Fibroblast of lung (primary cell): Measurements from ENCODE around the gene TP53I11. TPM values are rescaled to one million over a fixed set of nuclear protein-coding genes. Genes with fewer than 3 reads are reported as not detected.

Experiments
- DNase-seq, 2 donors: peaks; one replicate each; pipeline versions ENCODE4 v3.0.0 to v3.0.0-alpha.2; 2010; ENCODE audit warnings: low read depth in 2 of 2
- H2AFZ ChIP-seq: 2 replicates; pipeline ENCODE4 v1.5.1; 2012; ENCODE audit warnings: low read length, control low read depth, inconsistent platforms
- H3K27ac ChIP-seq: 2 replicates; pipeline ENCODE4 v1.5.1; 2011; ENCODE audit warnings: low read length, control low read depth; ENCODE audit not compliant: insufficient read depth
- H3K27me3 ChIP-seq: 2 replicates; pipeline ENCODE4 v1.5.1; 2011; ENCODE audit warnings: mild to moderate bottlenecking, low read length; ENCODE audit not compliant: control insufficient read depth, insufficient read depth
- H3K36me3 ChIP-seq: 2 replicates; pipeline ENCODE4 v1.5.1; 2011; ENCODE audit warnings: low read length; ENCODE audit not compliant: control insufficient read depth, insufficient read depth
- H3K4me1 ChIP-seq: 2 replicates; pipeline ENCODE4 v1.5.1; 2011; ENCODE audit warnings: low read length; ENCODE audit not compliant: control insufficient read depth, insufficient read depth; ENCODE audit errors: extremely low read depth
- H3K4me2 ChIP-seq: 2 replicates; pipeline ENCODE4 v1.5.1; 2011; ENCODE audit warnings: low read length, control low read depth; ENCODE audit not compliant: insufficient read depth; ENCODE audit errors: extremely low read depth
- H3K4me3 ChIP-seq, 4 experiments: fragments of 200-600 bp in 1 of 4; sonication (generic) in 1 of 4; replicated peaks in 1 of 4; 2 replicates each; pipeline ENCODE4 v1.5.1; 2011 to 2016; ENCODE audit warnings: low read length in 4 of 4, low read depth in 3 of 4, mild to moderate bottlenecking in 3 of 4, control low read depth in 2 of 4, inconsistent platforms in 1 of 4, mixed read lengths in 1 of 4; ENCODE audit not compliant: insufficient read depth in 1 of 4; ENCODE audit errors: control extremely low read depth in 1 of 4
- H3K79me2 ChIP-seq: 2 replicates; pipeline ENCODE4 v1.5.1; 2012; ENCODE audit warnings: mild to moderate bottlenecking, low read length, inconsistent platforms; ENCODE audit not compliant: control insufficient read depth, insufficient read depth
- H3K9ac ChIP-seq: 2 replicates; pipeline ENCODE4 v1.5.1; 2011; ENCODE audit warnings: mild to moderate bottlenecking, low read length, control low read depth; ENCODE audit not compliant: insufficient read depth
- H3K9me3 ChIP-seq: 2 replicates; pipeline ENCODE4 v1.5.1; 2012; ENCODE audit warnings: low read depth, low read length; ENCODE audit not compliant: control insufficient read depth, insufficient read depth
- H4K20me1 ChIP-seq: 2 replicates; pipeline ENCODE4 v1.5.1; 2011; ENCODE audit warnings: low read length; ENCODE audit not compliant: control insufficient read depth, insufficient read depth; ENCODE audit errors: extremely low read depth
- EZH2 ChIP-seq: IDR thresholded peaks from 2 replicates; pipeline ENCODE4 v1.5.1; 2012; ENCODE audit warnings: low read length, control low read depth, mild to moderate bottlenecking; ENCODE audit errors: missing control alignments
- polyA plus RNA-seq, 2 donors: library from polyadenylated mRNA; depleted of rRNA in 1 of 2; stranded (reverse) in 1 of 2; unstranded in 1 of 2; fragments of >200 nt; gene quantifications; 2 replicates each; pipeline ENCODE4 v1.2.1, GENCODE V29; 2011 to 2012; ENCODE audit warnings: missing spikeins in 1 of 2
- total RNA-seq: library from RNA; depleted of rRNA; stranded (reverse); fragments of >200 nt; gene quantifications from 2 replicates; pipeline ENCODE4 v1.2.1, GENCODE V29; 2014
- TF ChIP-seq, protein P1 (sequence below), 2 donors: IDR thresholded peaks in 1 of 2; conservative IDR thresholded peaks in 1 of 2; 1 replicate in 1 of 2; 2 replicates in 1 of 2; pipeline ENCODE4 v1.5.1; 2011 to 2012; ENCODE audit warnings: low read length in 2 of 2, control low read depth in 1 of 2, inconsistent platforms in 1 of 2, low read depth in 1 of 2, mild to moderate bottlenecking in 1 of 2

The TP53I11 gene
- total and polyA plus RNA-seq, 2 donors (not counting 1 experiment from before 2014, with no cell fraction given) = 53.2 to 54.0 TPM

DNA sequence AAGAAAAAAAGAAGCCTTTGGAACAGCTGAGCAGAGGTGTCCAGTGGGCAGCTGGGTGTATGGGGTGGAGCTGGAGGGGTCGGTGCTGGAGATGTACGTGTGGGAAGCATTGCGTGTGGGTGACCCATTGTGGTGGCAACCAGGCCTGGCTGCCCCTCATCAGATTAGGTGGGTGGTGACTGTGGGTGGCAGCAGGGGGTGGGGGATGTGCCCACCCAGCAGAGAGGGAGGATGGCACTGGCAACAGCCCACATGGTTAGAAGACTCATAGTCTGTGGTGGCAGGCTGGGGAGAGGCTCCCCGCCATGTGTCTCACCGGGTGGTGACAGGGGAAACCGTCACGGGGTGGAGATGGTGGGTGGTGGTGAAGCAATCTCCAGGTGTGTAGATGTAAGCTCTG is 27.6 kb downstream of the TP53I11 start:
- H2AFZ ChIP-seq = no peak overlapping the region
- TF ChIP-seq, protein P1, sequence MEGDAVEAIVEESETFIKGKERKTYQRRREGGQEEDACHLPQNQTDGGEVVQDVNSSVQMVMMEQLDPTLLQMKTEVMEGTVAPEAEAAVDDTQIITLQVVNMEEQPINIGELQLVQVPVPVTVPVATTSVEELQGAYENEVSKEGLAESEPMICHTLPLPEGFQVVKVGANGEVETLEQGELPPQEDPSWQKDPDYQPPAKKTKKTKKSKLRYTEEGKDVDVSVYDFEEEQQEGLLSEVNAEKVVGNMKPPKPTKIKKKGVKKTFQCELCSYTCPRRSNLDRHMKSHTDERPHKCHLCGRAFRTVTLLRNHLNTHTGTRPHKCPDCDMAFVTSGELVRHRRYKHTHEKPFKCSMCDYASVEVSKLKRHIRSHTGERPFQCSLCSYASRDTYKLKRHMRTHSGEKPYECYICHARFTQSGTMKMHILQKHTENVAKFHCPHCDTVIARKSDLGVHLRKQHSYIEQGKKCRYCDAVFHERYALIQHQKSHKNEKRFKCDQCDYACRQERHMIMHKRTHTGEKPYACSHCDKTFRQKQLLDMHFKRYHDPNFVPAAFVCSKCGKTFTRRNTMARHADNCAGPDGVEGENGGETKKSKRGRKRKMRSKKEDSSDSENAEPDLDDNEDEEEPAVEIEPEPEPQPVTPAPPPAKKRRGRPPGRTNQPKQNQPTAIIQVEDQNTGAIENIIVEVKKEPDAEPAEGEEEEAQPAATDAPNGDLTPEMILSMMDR (conservative IDR thresholded peaks at IDR 0.05 in 1 of 2, IDR thresholded peaks at IDR 0.05 in 1 of 2; ENCODE audit: low read depth in 1 of 2, low read length in 2 of 2) = no peak
- no peak for TF ChIP-seq EZH2
- no peak overlapping the region for H3K27ac ChIP-seq
- H3K36me3 ChIP-seq = no peaks in the 10 kb centered on the region
- DNase-seq = no peak
- H3K4me2 ChIP-seq = no peak overlapping the region
- no peaks in the 10 kb centered on the region for H3K79me2 ChIP-seq
- no peaks in the 10 kb centered on the region for H3K9me3 ChIP-seq
- no peaks in the 10 kb centered on the region for H3K4me1 ChIP-seq
- H3K9ac ChIP-seq = no peak overlapping the region
- H3K4me3 ChIP-seq = no peak overlapping the region
- H3K27me3 ChIP-seq = peaks cover 3% of the 10 kb centered on the region
- H4K20me1 ChIP-seq = no peaks in the 10 kb centered on the region

DNA sequence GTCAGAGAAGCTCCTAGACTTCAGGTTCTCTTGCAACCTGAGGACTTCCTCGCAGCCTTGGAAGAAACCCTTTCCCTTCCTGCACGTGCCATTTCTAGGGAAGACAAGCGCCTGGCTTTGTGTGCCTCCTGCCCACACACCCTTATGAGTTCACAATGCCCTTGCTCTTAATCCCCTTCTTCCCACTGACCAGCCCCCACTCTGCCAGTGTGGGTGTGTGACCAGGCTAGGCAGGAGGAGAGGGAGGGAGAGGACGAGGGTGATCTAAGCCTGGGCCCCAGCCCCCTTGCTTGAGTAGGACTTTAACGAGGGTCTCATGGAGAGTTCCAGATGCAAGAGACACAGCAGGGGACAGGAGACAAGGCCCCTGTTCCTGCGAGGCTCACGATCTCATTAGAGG is 30.2 kb downstream of the TP53I11 start:
- Histone ChIP-seq H3K27me3 (peaks cover 3% of the 10 kb centered on the region), H4K20me1 (no peaks in the 10 kb centered on the region), H3K79me2 (no peaks in the 10 kb centered on the region), H3K27ac (no peak overlapping the region), H3K9ac (no peak overlapping the region), H3K4me2 (no peak overlapping the region), H2AFZ (no peak overlapping the region), H3K4me1 (no peaks in the 10 kb centered on the region), H3K9me3 (no peaks in the 10 kb centered on the region), H3K4me3 (no peak overlapping the region), H3K36me3 (no peaks in the 10 kb centered on the region)
- no peak for DNase-seq
- TF ChIP-seq, protein P1 (conservative IDR thresholded peaks at IDR 0.05 in 1 of 2, IDR thresholded peaks at IDR 0.05 in 1 of 2; ENCODE audit: low read depth in 1 of 2, low read length in 2 of 2) = no peak
- TF ChIP-seq EZH2 = no peak

- Histone ChIP-seq H3K36me3 (no peaks in the 10 kb centered on the region), H4K20me1 (no peaks in the 10 kb centered on the region), H2AFZ (no peak overlapping the region), H3K4me2 (no peak overlapping the region), H3K4me3 (no peak overlapping the region), H3K27me3 (peaks cover 3% of the 10 kb centered on the region), H3K9ac (no peak overlapping the region), H3K27ac (no peak overlapping the region), H3K79me2 (no peaks in the 10 kb centered on the region), H3K9me3 (no peaks in the 10 kb centered on the region), H3K4me1 (no peaks in the 10 kb centered on the region)
- TF ChIP-seq, protein P1 (conservative IDR thresholded peaks at IDR 0.05 in 1 of 2, IDR thresholded peaks at IDR 0.05 in 1 of 2; ENCODE audit: low read depth in 1 of 2, low read length in 2 of 2) = no peak
- no peak for TF ChIP-seq EZH2
- DNase-seq = no peak
Measured at GRCh38 chr11:44917741-44918140, 32.9 kb downstream of the TP53I11 start.
